Endodermal cell (in vitro differentiated cells): ENCODE measurements around the gene RFPL1. TPM values are rescaled to one million over a fixed set of nuclear protein-coding genes. Genes with fewer than 3 reads are reported as not detected.

Experiments used
- DNase-seq: peaks from one replicate; pipeline ENCODE4 v3.0.0-alpha.2; 2017
- H3K27ac ChIP-seq: 2 replicates; pipeline ENCODE4 v1.5.1; 2013; ENCODE audit warnings: mild to moderate bottlenecking, low read depth, low read length, moderate library complexity
- H3K27me3 ChIP-seq: 2 replicates; pipeline ENCODE4 v1.6.1; 2013; ENCODE audit warnings: mild to moderate bottlenecking, low read length, moderate library complexity; ENCODE audit not compliant: insufficient read depth, control insufficient read depth, poor library complexity, severe bottlenecking
- H3K36me3 ChIP-seq: 2 replicates; pipeline ENCODE4 v1.7.0; 2013; ENCODE audit warnings: mild to moderate bottlenecking, low read length, moderate library complexity; ENCODE audit not compliant: control insufficient read depth, insufficient read depth
- H3K4me1 ChIP-seq: one replicate; pipeline ENCODE4 v1.7.0; 2013; ENCODE audit warnings: low read length; ENCODE audit not compliant: control insufficient read depth, insufficient read depth
- H3K4me3 ChIP-seq: 2 replicates; pipeline ENCODE4 v1.5.1; 2013; ENCODE audit warnings: mild to moderate bottlenecking, low read length, moderate library complexity
- H3K9ac ChIP-seq: 2 replicates; pipeline ENCODE4 v1.6.1; 2013; ENCODE audit warnings: mild to moderate bottlenecking, low read length, moderate library complexity; ENCODE audit not compliant: poor library complexity, severe bottlenecking; ENCODE audit errors: extremely low read depth
- H3K9me3 ChIP-seq: 2 replicates; pipeline ENCODE4 v1.6.1; 2013; ENCODE audit warnings: mild to moderate bottlenecking, low read length, moderate library complexity; ENCODE audit not compliant: control insufficient read depth
- H3K27ac Mint-ChIP-seq: 2 replicates; pipeline ENCODE4 v1.8.0; 2020; ENCODE audit warnings: mixed read lengths
- H3K27me3 Mint-ChIP-seq: 2 replicates; pipeline ENCODE4 v1.8.0; 2021; ENCODE audit warnings: mild to moderate bottlenecking, mixed read lengths; ENCODE audit not compliant: insufficient read depth
- H3K36me3 Mint-ChIP-seq: 2 replicates; pipeline ENCODE4 v1.8.0; 2020; ENCODE audit warnings: low read depth, mixed read lengths
- H3K4me1 Mint-ChIP-seq: 2 replicates; pipeline ENCODE4 v1.8.0; 2020; ENCODE audit warnings: mixed read lengths
- H3K4me3 Mint-ChIP-seq: 2 replicates; pipeline ENCODE4 v1.8.0; 2020; ENCODE audit warnings: mild to moderate bottlenecking, moderate library complexity, mixed read lengths
- H3K9me3 Mint-ChIP-seq: 2 replicates; pipeline ENCODE4 v1.8.0; 2020; ENCODE audit warnings: mild to moderate bottlenecking, mixed read lengths
- CTCF ChIP-seq: fragments of 200-600 bp; sonication (generic); conservative IDR thresholded peaks from 2 replicates; pipeline ENCODE4 v1.5.0; 2021; ENCODE audit warnings: antibody characterized with exemption, mild to moderate bottlenecking
- WGBS, 2 experiments: methylation state at CpG; one replicate each; pipeline versions ENCODE4 v1.1.5 to v1.1.7; 2013; ENCODE audit warnings: missing lambda C conversion rate in 2 of 2, mixed read lengths in 1 of 2; ENCODE audit not compliant: insufficient coverage in 1 of 2, insufficient read length in 1 of 2; 5-methylcytosine and 5-hydroxymethylcytosine counted together
- total RNA-seq, 2 donors: library from RNA; stranded (reverse); fragmentation: NEBNext Ultra II Directional in 1 of 2; extraction: Animal tissue kit (Norgen Biotek cat#: 25700) in 1 of 2; gene quantifications; 2 replicates in 1 of 2; 3 replicates in 1 of 2; pipeline ENCODE4 v1.2.1, GENCODE V29; 2021

The RFPL1 gene
- total RNA-seq, 2 donors from 2014 or later, result not detected

GRCh38 chr22:29482726-29483125 lies 44.3 kb downstream of the RFPL1 start:
- H3K27ac Mint-ChIP-seq, result no peak overlapping the region
- H3K9me3 ChIP-seq, result no peaks in the 10 kb centered on the region
- H3K4me1 ChIP-seq, result no peaks in the 10 kb centered on the region
- peaks cover 50% of the 10 kb centered on the region for H3K27me3 ChIP-seq
- DNase-seq, result no peak
- peaks cover 49% of the 10 kb centered on the region for H3K27me3 Mint-ChIP-seq
- no peak overlapping the region for H3K9ac ChIP-seq
- WGBS, 2 experiments, result 96 to 98% methylated on average over 7 of the region's 7 CpGs
- H3K36me3 Mint-ChIP-seq, result peaks cover 2% of the 10 kb centered on the region
- peaks cover 9% of the 10 kb centered on the region for H3K9me3 Mint-ChIP-seq
- H3K4me3 ChIP-seq, result no peak overlapping the region
- H3K36me3 ChIP-seq, result no peaks in the 10 kb centered on the region
- H3K27ac ChIP-seq, result no peak overlapping the region
- peaks cover 16% of the 10 kb centered on the region for H3K4me1 Mint-ChIP-seq
- no peak for TF ChIP-seq CTCF
- H3K4me3 Mint-ChIP-seq, result no peak overlapping the region

- 83 to 95% methylated on average over 8 to 13 of the region's 13 CpGs for WGBS, 2 experiments
- Mint-ChIP-seq H3K27me3 (peaks cover 44% of the 10 kb centered on the region), H3K9me3 (peaks cover 9% of the 10 kb centered on the region), H3K4me1 (peaks cover 16% of the 10 kb centered on the region), H3K36me3 (peaks cover 2% of the 10 kb centered on the region), H3K4me3 (no peak overlapping the region), H3K27ac (no peak overlapping the region)
- no peak for TF ChIP-seq CTCF
- Histone ChIP-seq H3K9me3 (no peaks in the 10 kb centered on the region), H3K4me3 (no peak overlapping the region), H3K4me1 (no peaks in the 10 kb centered on the region), H3K27ac (no peak overlapping the region), H3K27me3 (peaks cover 44% of the 10 kb centered on the region), H3K36me3 (no peaks in the 10 kb centered on the region), H3K9ac (no peak overlapping the region)
- no peak for DNase-seq
These were observed 44.9 kb downstream of the RFPL1 start for GRCh38 chr22:29483254-29483653.

GRCh38 chr22:29484642-29485041 lies 46.3 kb downstream of the RFPL1 start:
- Mint-ChIP-seq H3K36me3 (peaks cover 4% of the 10 kb centered on the region), H3K27ac (no peak overlapping the region), H3K9me3 (peaks cover 7% of the 10 kb centered on the region), H3K27me3 (peaks cover 30% of the 10 kb centered on the region), H3K4me1 (peaks cover 10% of the 10 kb centered on the region), H3K4me3 (no peak overlapping the region)
- peaks cover 30% of the 10 kb centered on the region for H3K27me3 ChIP-seq
- no peak for DNase-seq
- H3K9ac ChIP-seq, result no peak overlapping the region
- H3K4me3 ChIP-seq, result no peak overlapping the region
- 90 to 92% methylated on average over 3 of the region's 3 CpGs for WGBS, 2 experiments
- H3K36me3 ChIP-seq, result peaks cover 3% of the 10 kb centered on the region
- TF ChIP-seq CTCF, result no peak
- H3K4me1 ChIP-seq, result no peaks in the 10 kb centered on the region
- H3K9me3 ChIP-seq, result no peaks in the 10 kb centered on the region
- H3K27ac ChIP-seq, result no peak overlapping the region
